ENCODE data around the gene CDHR5.

DNA sequence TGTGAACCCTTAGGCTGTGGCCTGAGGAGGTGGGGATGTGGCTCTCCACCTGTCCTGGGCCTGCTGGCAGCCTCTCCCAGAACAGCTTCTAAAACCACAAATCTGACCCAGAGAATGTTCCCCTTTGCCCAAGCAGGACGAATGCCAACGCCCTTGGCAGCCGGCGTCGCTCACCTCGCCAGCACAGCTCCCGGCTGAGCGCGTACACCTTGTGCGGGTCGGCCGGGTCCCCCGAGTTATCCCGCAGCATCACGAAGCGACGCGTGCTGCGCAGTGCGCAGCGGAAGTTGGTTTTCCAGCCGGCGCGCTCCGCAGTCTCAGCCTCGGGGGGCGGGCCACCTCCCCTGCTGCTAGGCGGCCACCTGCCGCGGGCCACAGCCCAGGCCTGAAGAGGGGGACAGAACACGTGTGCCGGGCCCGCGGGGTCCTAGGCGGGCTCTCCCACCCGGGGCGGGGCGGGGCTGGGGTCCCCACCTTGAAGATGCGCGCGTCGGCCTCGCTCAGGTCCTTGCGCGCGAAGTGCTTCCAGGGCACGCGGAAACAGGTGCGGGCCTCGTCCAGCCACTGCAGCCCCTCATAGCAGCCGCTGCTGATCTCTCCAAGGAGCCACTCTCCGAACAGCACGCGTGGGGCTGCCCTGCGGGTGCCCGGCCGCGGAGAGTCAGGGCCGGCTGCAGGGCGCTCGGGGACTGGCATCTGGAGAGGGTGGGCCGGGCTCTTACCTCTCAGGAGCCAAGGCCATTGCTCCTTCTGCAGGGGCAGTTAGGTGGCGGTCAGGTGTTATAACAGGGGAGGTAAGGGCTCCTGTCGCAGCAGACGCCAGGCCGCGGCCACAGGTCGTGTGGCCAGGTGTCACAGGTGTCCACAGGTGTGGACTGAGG is 9.9 kb downstream of the CDHR5 start:
- no peak for TF ChIP-seq EP300 (IDR thresholded peaks at IDR 0.05)
- TF ChIP-seq, protein P1, sequence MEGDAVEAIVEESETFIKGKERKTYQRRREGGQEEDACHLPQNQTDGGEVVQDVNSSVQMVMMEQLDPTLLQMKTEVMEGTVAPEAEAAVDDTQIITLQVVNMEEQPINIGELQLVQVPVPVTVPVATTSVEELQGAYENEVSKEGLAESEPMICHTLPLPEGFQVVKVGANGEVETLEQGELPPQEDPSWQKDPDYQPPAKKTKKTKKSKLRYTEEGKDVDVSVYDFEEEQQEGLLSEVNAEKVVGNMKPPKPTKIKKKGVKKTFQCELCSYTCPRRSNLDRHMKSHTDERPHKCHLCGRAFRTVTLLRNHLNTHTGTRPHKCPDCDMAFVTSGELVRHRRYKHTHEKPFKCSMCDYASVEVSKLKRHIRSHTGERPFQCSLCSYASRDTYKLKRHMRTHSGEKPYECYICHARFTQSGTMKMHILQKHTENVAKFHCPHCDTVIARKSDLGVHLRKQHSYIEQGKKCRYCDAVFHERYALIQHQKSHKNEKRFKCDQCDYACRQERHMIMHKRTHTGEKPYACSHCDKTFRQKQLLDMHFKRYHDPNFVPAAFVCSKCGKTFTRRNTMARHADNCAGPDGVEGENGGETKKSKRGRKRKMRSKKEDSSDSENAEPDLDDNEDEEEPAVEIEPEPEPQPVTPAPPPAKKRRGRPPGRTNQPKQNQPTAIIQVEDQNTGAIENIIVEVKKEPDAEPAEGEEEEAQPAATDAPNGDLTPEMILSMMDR (IDR thresholded peaks at IDR 0.05): no peak

Measured in ovary (tissue), 3 donors.